CD4-positive, alpha-beta T cell treated with Interleukin-6 at 100 ng/mL for 8 hours (primary cell): ENCODE results near the gene SLC18A2.

ENCODE experiments used
- DNase-seq: peaks from one replicate; pipeline ENCODE4 v3.0.0-alpha.2; 2020; ENCODE audit warnings: mixed read lengths, low spot score

SLC18A2 gene

DNA sequence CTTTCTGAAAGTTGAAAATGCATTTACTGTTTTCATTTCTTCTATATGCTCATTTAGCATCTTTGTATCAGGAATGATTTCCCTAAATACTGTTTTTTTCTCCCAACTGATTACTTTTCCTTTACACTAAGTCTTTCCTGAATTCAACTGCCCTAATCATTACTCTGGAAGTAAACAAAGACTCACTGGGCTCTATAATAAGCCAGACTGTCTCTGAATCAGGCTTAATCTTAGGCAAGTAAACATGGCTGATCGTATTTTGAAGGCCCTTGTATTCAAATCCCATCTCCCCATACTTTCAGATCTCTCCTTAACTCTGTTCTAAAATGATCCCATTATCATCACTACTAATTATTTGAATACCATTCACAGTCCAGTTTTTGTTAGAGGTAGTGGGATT is 72.7 kb downstream of the SLC18A2 start:
- DNase-seq = no peak

DNA sequence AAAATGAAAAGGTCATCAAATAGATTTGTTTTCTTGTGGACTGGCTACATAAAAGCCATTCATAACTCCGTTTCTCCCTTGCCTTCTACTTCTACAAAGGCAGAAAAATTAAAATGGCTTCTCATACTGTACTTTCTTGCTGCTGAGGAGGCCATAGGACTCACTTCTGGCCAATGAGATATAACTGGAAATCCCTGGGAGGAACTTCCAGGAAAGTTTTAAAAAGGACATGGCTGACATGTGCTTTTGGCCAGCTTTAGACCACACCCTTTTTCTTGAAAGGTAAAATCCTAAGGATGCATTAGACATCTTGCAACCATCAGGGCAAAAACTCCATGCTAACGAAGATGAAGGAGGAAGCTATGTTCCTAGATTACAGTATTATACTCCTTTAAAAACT is 75.8 kb downstream of the SLC18A2 start:
- no peak for DNase-seq

DNA sequence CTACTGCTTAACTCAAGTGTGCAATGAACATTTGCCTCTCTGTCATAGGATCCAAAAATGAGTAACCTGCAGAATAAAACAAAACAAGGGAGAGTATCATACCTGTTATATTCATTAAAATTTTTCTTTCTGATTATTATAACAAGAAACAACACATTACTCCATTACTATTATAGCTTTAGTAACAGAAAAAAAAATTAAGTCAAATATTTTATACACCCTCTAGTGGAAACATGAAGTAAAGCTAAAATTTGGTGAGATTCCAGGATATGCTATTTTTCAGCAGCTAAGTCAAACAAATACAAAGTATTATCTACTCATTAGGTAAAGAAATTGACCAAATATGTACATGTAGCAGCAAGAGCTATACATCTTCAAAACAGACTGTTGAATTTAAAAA is 78.0 kb downstream of the SLC18A2 start:
- DNase-seq = no peak

DNA sequence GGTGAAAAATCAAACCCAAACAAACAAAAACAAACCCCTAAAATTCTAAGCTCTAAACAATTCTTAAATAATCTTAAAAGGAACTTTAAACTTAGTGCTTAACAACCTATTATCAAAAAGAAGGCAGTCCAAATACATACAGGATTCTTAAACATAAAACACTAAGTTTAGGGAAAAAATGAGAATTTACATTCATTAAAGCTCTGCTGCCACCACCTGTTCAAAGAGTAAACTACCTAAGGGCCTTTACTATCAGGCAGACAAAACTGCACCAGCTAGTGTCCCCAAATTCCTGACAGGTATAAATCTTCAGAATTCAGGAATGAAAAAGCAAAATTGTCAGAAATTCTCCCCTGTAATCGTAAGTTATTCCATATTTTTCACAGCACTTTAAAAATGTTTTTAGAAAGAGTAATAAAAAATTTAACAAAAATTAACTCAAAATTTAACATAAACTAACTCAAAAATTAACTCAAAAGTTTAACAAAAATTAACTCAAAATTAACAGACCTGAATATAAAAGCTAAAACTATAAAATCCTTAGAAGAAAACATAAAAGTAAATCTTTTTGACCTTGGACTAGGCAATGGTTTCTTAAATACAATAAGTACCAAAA is 79.2 kb downstream of the SLC18A2 start:
- DNase-seq = peak; percentile 6

DNA sequence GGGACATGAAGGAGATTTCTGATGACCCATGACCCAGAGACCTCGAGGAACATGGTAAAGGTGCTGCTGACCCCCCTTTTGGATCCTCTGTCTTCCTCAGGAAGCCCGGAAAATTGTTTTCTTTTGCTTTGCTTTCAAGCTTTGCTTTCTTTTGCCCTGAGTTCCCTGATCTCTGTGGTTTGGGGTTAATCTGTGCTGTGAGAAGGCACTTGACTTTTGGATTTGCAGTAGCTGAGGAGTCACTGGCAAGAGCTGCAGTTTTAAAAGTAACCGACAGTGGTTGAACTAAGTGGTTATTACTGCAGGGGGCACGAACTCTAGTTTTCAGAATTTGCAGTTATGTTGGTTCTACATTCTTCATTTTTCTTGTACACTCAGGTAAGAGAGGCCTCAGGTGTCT is 81.3 kb downstream of the SLC18A2 start:
- no peak for DNase-seq

DNA sequence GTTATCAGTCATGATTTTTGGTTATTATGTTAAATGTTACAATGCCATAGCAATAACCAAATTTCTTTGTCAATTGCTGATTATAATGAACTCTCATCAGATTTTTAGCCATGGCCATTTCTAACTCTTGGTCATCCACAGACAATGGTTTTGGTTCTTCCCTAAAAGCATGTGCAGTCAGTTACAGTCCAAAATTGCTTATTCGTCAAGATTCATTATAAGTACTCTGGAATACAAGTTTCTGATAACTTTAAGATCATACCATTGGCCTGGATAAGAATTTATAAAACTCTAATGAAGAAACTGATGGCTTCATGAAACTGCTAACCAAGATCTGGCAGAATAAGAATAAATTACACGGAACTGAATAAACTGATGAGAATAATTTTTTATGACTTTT is 83.5 kb downstream of the SLC18A2 start:
- no peak for DNase-seq

DNA sequence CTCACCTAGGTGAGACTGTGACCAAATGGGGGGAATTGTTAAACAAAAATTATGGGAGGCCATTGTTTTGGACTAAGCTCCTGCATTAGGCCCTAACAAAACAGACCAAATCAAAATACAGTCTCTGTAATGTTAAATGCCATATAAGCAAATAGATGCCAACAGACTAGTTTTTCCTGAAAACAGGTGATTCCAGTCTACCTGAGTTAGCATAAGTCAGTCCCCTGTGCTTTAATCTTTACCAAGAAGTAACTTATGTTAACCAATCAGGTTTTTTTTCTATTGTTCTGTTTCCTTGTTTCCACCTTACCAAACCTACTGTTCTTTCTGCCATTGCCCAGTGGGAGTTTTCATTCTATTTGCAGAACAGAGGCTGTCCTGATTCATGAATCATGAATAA is 86.3 kb downstream of the SLC18A2 start:
- DNase-seq = no peak
